A673 (cell line): Measurements from ENCODE around the gene PNMA3. TPM values are rescaled to one million over a fixed set of nuclear protein-coding genes. Genes with fewer than 3 reads are reported as not detected.
"Not testable (repeated sequence)": the region's sequence is repeated elsewhere in the genome, so short reads cannot be mapped to it uniquely, and the experiment has no call there.

Source experiments
- Bru-seq: library from RNA; stranded (reverse); fragments of 400-500 nt; gene quantifications from one replicate; lab custom pipeline; 2021; lab: Mats Ljungman, UMichigan
- BruChase-seq, 2 experiments: library from RNA; stranded (reverse); fragments of 400-500 nt; gene quantifications; one replicate each; lab custom pipeline; 2021; lab: Mats Ljungman, UMichigan
- BruUV-seq: library from RNA; stranded (reverse); fragments of 400-500 nt; replicated peaks from 2 replicates; lab custom pipeline; 2021; lab: Mats Ljungman, UMichigan
- CTCF ChIA-PET: fragments of 300-600 bp; sonication (Branson Sonifier 250); formaldehyde crosslinking; loops from one replicate; lab custom pipeline; 2022; ENCODE audit warnings: antibody characterized with exemption; lab: Charles Lee
- POLR2A ChIA-PET: fragments of 300-600 bp; sonication (Branson Sonifier 250); formaldehyde crosslinking; loops from one replicate; lab custom pipeline; 2022; ENCODE audit warnings: antibody characterized with exemption; ENCODE audit not compliant: low non-redundant PET; lab: Charles Lee
- DNase-seq: peaks from one replicate; pipeline ENCODE4 v3.0.0-alpha.2; 2015; ENCODE audit warnings: low spot score
- H3K27ac ChIP-seq: fragments of 200-600 bp; sonication (generic); 2 replicates; pipeline ENCODE4 v1.5.1; 2016; ENCODE audit warnings: mixed run types, low read depth, mild to moderate bottlenecking, mixed read lengths, antibody characterized with exemption, low read length; ENCODE audit not compliant: poor library complexity, severe bottlenecking
- H3K27me3 ChIP-seq: fragments of 200-600 bp; sonication (generic); replicated peaks from 2 replicates; pipeline ENCODE4 v1.6.1; 2017; ENCODE audit warnings: mixed run types, low read depth, mild to moderate bottlenecking, mixed read lengths, antibody characterized with exemption, low read length; ENCODE audit not compliant: insufficient read depth, poor library complexity
- H3K36me3 ChIP-seq: fragments of 200-600 bp; sonication (generic); 2 replicates; pipeline ENCODE4 v1.6.1; 2016; ENCODE audit warnings: mixed run types, mild to moderate bottlenecking, mixed read lengths, antibody characterized with exemption, low read length; ENCODE audit not compliant: insufficient read depth, poor library complexity, severe bottlenecking
- H3K4me1 ChIP-seq: fragments of 200-600 bp; sonication (generic); 2 replicates; pipeline ENCODE4 v1.6.1; 2017; ENCODE audit warnings: mixed run types, mild to moderate bottlenecking, mixed read lengths, antibody characterized with exemption, low read length; ENCODE audit not compliant: insufficient read depth, poor library complexity, severe bottlenecking
- H3K4me3 ChIP-seq: fragments of 200-600 bp; sonication (generic); 2 replicates; pipeline ENCODE4 v1.5.1; 2016; ENCODE audit warnings: low read depth, mixed run types, mild to moderate bottlenecking, mixed read lengths, low read length; ENCODE audit not compliant: poor library complexity, severe bottlenecking
- H3K9me3 ChIP-seq: fragments of 200-600 bp; sonication (generic); 2 replicates; pipeline ENCODE4 v1.6.1; 2016; ENCODE audit warnings: mixed run types, low read depth, mild to moderate bottlenecking, mixed read lengths, antibody characterized with exemption, low read length; ENCODE audit not compliant: poor library complexity, severe bottlenecking
- CTCF ChIP-seq: fragments of 300-800, 200-600 bp; sonication (generic); conservative IDR thresholded peaks from 2 replicates; pipeline ENCODE4 v1.5.1; 2017; ENCODE audit warnings: low read depth, mild to moderate bottlenecking, antibody characterized with exemption, low read length, moderate library complexity, mixed read lengths
- EZH2 ChIP-seq: fragments of 200-600 bp; sonication (generic); IDR thresholded peaks from 2 replicates; pipeline ENCODE4 v1.6.1; 2017; ENCODE audit warnings: borderline replicate concordance, low read depth, mild to moderate bottlenecking, mixed read lengths, antibody characterized with exemption, low read length; ENCODE audit not compliant: poor library complexity, severe bottlenecking
- intact Hi-C: fragments of 100-400 bp; cut with micrococcal nuclease; formaldehyde crosslinking; loops from one replicate; pipeline ENCODE4 v1.10.0; 2022; ENCODE audit not compliant: unreplicated experiment
- long read RNA-seq: library from polyadenylated mRNA; stranded (forward); transcript quantifications from one replicate; pipeline ENCODE4 v2.0.0, GENCODE V29; 2022
- total RNA-seq: library from RNA; stranded (reverse); gene quantifications from 2 replicates; pipeline ENCODE4 v1.2.3, GENCODE V29; 2021

PNMA3 gene
- 0.90 and 1.7 TPM in 2 replicates for total RNA-seq
- percentile 35 among the genes with signal in this experiment for Bru-seq, nascent RNA
- percentile 44 among the genes with signal in this experiment for BruChase-seq, experiment 1, labeled RNA remaining after a 2-hour chase
- percentile 50 among the genes with signal in this experiment for BruChase-seq, experiment 2, labeled RNA remaining after a 6-hour chase
- long read RNA-seq, partial matches to known transcripts: 0 of 2 reads
- long read RNA-seq, other reads (novel, unspliced or antisense): 0 of 2 reads

- Histone ChIP-seq H3K4me3 (peak within 1 kb of the TSS; percentile 21), H3K9me3 (no peaks in the 10 kb centered on the region), H3K4me1 (peaks cover 7% of the 10 kb centered on the region), H3K36me3 (no peaks in the 10 kb centered on the region), H3K27me3 (no peaks in the 10 kb centered on the region), H3K27ac (no peak within 1 kb of the TSS)
- intact Hi-C loops: no loop called here
- ChIA-PET CTCF (no interaction called here), POLR2A (no interaction called here)
- no TSS peak for BruUV-seq
- TF ChIP-seq EZH2 (no peak), CTCF (no peak)
- DNase-seq: peak; percentile 9
Measured at GRCh38 chrX:153055871-153056749, at the start of gene PNMA3. PNMA3 (plus strand) TSS chrX:153056470; CDS start chrX:153057056, 586 bp downstream.

- H3K4me1 ChIP-seq, H3K36me3 ChIP-seq, CTCF ChIA-PET, DNase-seq, H3K27ac ChIP-seq, H3K4me3 ChIP-seq, intact Hi-C loops, H3K9me3 ChIP-seq, BruUV-seq, POLR2A ChIA-PET: not testable (repeated sequence)
- peaks cover 30% of the 10 kb centered on the region for H3K27me3 ChIP-seq
Measured at GRCh38 chrX:153017174-153017573, 39.1 kb upstream of the PNMA3 start.

- no peaks in the 10 kb centered on the region for H3K36me3 ChIP-seq
- no peak overlapping the region for H3K27ac ChIP-seq
- H3K27me3 ChIP-seq: peaks cover 12% of the 10 kb centered on the region
- H3K9me3 ChIP-seq: no peaks in the 10 kb centered on the region
- ChIA-PET POLR2A (no interaction called here), CTCF (no interaction called here)
- no peak overlapping the region for H3K4me3 ChIP-seq
- no peaks in the 10 kb centered on the region for H3K4me1 ChIP-seq
- intact Hi-C loops: no loop called here
- BruUV-seq: no TSS peak
- TF ChIP-seq CTCF (no peak), EZH2 (no peak)
- DNase-seq: no peak
Measured at GRCh38 chrX:153019166-153019565, 37.1 kb upstream of the PNMA3 start.

GRCh38 chrX:153026501-153026900, 29.8 kb upstream of the PNMA3 start:
- intact Hi-C loops, H3K4me1 ChIP-seq, H3K9me3 ChIP-seq, POLR2A ChIA-PET, H3K4me3 ChIP-seq, H3K36me3 ChIP-seq, CTCF ChIA-PET, H3K27ac ChIP-seq, H3K27me3 ChIP-seq, BruUV-seq, DNase-seq: not testable (repeated sequence)

- H3K27me3 ChIP-seq, DNase-seq, POLR2A ChIA-PET, H3K4me3 ChIP-seq, BruUV-seq, H3K9me3 ChIP-seq, H3K36me3 ChIP-seq, H3K27ac ChIP-seq, H3K4me1 ChIP-seq, intact Hi-C loops: not testable (repeated sequence)
- CTCF ChIA-PET: interaction anchor here (1.4 kb wide), 1 partner anchor 87 kb away, joined by 3 read pairs; no protein-coding TSS in a partner anchor
Measured at GRCh38 chrX:153028487-153028886, 27.8 kb upstream of the PNMA3 start.
